ENCODE measurements around the gene NUMB. TPM values are rescaled to one million over a fixed set of nuclear protein-coding genes. Genes with fewer than 3 reads are reported as not detected.

NUMB gene
- total RNA-seq, 6 donors from 2014 or later: 85.6 to 169 (median 118) TPM

DNA sequence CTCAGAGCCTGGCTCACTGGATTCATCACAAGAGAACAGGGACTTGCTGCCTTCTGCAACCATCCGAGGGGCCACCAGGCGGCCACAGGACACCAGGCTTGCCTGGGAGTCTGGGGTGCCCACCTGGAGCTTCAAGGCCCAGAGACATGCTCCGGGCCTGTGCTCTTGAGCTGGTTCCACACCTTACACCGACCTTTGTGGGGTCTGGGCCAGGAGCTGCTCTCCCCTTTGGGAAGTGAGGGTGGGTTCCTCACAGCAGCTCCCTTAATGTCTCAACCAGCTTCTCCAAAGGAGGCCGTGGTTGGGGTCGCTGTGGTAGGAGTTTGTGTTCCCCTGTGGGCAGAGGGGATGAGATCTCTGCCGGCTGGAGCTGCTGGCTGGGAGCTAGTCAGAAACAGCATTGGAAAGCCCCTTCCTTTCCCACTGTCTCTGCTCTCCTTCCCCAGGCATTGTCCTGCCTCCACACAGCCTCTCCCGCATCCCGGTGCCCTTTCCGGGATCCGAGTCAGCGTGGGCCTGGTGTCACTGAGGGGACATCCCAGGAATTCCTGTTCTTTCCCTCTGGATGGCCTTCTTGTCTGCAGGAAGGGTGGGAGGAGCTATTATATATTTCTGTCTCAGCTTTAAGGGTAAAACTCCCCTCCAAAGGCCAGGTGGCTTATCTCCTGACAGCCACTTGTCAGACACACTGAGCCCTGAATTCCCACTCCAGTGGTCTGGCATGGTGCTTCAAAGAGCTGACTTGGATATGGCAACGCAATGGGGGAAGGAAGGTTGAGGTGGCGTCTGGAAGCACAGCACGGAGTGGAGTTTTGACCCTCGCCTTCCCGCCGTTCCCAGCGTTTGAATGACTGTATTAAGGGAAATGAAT, 226.1 kb downstream of the NUMB start:
- 44 to 58% methylated on average over 16 to 18 of the region's 19 CpGs for WGBS, 2 donors
- Histone ChIP-seq H3K9me3 (no peaks in the 10 kb centered on the region), H3K27ac (peak overlapping the region in 2 of 4 donors; percentile 50 to 66), H3K4me1 (peaks cover 12 to 31% (median 24%) of the 10 kb centered on the region in 4 donors), H3K4me3 (no peak overlapping the region), H3K27me3 (peaks cover 0 to under 1% (median 0%) of the 10 kb centered on the region in 4 donors), H3K36me3 (peaks cover 0 to 3% (median 0%) of the 10 kb centered on the region in 4 donors)
- no peak for TF ChIP-seq POLR2A (IDR thresholded peaks at IDR 0.05)
- TF ChIP-seq CTCF (IDR thresholded peaks at IDR 0.05): peak in 1 of 6 experiments; percentile 15
- TF ChIP-seq EP300 (IDR thresholded peaks at IDR 0.05): no peak
- TF ChIP-seq POLR2AphosphoS5 (IDR thresholded peaks at IDR 0.05): peak in 1 of 2 donors; percentile 33
- DNase-seq (peak in 1 of 2 donors; percentile 66), ATAC-seq (ENCODE audit: low FRiP score in 2 of 2) (no peak)

DNA sequence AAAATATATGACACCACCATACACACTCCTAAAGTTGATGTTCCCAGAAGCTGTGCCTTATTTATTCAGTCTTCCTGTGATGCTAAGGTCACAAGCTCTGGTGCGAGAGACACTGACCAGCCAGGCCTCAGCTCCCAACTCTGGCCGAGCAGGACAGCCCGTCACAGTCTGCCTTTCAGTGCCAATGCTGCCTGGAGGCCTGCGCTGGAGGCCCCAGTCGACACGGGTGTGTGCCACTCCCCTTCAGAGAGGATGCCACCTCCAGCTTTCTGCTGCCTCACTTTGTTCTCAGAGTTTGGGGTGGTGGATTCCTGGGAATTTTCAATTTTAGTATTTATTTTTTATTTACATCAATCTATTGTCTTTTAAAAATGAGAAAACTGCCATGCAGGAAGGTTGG, 228.3 kb downstream of the NUMB start:
- Histone ChIP-seq H3K27me3 (no peaks in the 10 kb centered on the region), H3K9me3 (no peaks in the 10 kb centered on the region), H3K4me3 (no peak overlapping the region), H3K27ac (no peak overlapping the region), H3K36me3 (peaks cover 0 to 7% (median 2%) of the 10 kb centered on the region in 4 donors), H3K4me1 (peaks cover 11 to 25% (median 20%) of the 10 kb centered on the region in 4 donors)
- TF ChIP-seq POLR2A (IDR thresholded peaks at IDR 0.05) (no peak), CTCF (IDR thresholded peaks at IDR 0.05) (no peak), POLR2AphosphoS5 (IDR thresholded peaks at IDR 0.05) (no peak), EP300 (IDR thresholded peaks at IDR 0.05) (no peak)
- ATAC-seq (ENCODE audit: low FRiP score in 2 of 2) (no peak), DNase-seq (peak in 1 of 2 donors; percentile 57)
- WGBS, 2 donors: 93 to 95% methylated on average over 6 of the region's 6 CpGs

DNA sequence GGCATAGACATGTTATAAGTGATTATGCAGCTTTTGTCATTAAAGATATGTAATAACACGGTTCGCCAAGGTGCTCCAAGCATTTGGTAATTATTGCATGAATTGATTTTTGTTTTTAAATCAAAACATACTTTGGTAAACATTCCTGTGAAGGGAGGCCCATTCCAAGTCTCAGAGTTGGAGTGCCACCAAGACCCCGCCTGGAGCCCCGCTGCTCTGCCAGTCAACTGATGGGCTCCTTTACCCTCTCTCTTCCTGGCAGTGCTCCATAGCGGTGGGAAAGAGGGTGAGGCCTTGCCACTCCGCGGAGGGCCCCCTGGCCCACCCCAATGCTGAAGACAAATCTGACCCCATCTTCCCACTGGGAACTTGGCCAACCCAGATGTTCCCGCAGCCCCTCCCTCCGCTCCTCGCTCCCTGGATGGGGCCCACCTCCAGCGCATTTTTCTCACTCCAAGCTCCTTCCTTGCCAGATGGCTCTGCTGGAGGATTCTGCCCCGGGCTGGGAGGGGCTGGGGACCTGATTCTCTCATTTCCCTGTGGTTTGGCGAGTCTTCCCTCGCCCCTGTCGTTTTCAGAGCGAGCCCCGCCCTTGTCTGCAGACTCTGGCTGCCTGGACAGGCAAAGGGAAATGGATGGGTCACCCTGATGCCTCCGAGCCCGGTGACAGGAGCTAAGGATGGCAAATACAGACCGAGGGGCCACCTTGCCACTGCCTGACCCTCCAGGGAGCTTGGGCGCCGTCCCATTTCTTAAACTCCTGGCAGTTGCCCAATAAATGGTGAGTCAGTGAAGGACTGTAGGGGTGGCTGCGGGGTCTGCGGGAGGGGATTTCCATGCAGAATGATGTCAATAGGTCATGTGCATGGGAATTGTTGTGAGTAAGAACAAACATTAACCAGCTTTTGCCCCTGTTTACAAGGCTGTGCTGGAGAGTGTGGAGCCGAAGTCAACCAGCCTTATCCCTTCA, 230.2 kb downstream of the NUMB start:
- 54 to 58% methylated on average over 21 to 25 of the region's 25 CpGs for WGBS, 2 donors
- H3K9me3 ChIP-seq: no peaks in the 10 kb centered on the region
- peaks cover 11 to 25% (median 20%) of the 10 kb centered on the region in 4 donors for H3K4me1 ChIP-seq
- peak overlapping the region in 2 of 4 donors; percentile 26 to 67 for H3K27ac ChIP-seq
- ATAC-seq (ENCODE audit: low FRiP score in 2 of 2) (peak; percentile 31 to 87), DNase-seq (peak in 1 of 2 donors; percentile 43)
- H3K4me3 ChIP-seq: no peak overlapping the region
- H3K36me3 ChIP-seq: peaks cover 0 to 14% (median 2%) of the 10 kb centered on the region in 4 donors
- H3K27me3 ChIP-seq: no peaks in the 10 kb centered on the region
- peak in 1 of 2 donors; percentile 19 for TF ChIP-seq POLR2AphosphoS5 (IDR thresholded peaks at IDR 0.05)
- no peak for TF ChIP-seq EP300 (IDR thresholded peaks at IDR 0.05)

GRCh38 chr14:73225496-73225895, 232.8 kb downstream of the NUMB start:
- ATAC-seq (ENCODE audit: low FRiP score in 2 of 2): no peak

More at GRCh38 chr14:73225496-73225895, 232.8 kb downstream of the NUMB start:
- H3K27me3 ChIP-seq: no peaks in the 10 kb centered on the region
- WGBS, 2 donors: 91 to 97% methylated on average over 4 of the region's 4 CpGs
- H3K9me3 ChIP-seq: no peaks in the 10 kb centered on the region
- H3K27ac ChIP-seq: no peak overlapping the region
- peaks cover 4 to 15% (median 11%) of the 10 kb centered on the region in 4 donors for H3K4me1 ChIP-seq
- no peak for TF ChIP-seq POLR2AphosphoS5 (IDR thresholded peaks at IDR 0.05)
- no peak for DNase-seq
- H3K4me3 ChIP-seq: no peak overlapping the region
- H3K36me3 ChIP-seq: peaks cover 0 to 25% (median 6%) of the 10 kb centered on the region in 4 donors

Small RNA genes within 50 kb of the gene (small RNA-seq; reads per million reads assigned to genes)
- gene RNU6-419P: 0 reads per million in 4 donors

Other genes starting within 250 kb of the NUMB start
- gene PAPLN, start 221.0 kb downstream of the NUMB start, total RNA-seq: 10 to 100 TPM; 10.3 to 62.9 (median 16.5) TPM
- 10 to 100 TPM in 5 of 6 donors, 1 to 10 TPM in 1; 7.2 to 23.0 (median 13.4) TPM for gene RIOX1, start 32.4 kb upstream of the NUMB start, total RNA-seq
- 10 to 100 TPM in 2 of 6 donors, 1 to 10 TPM in 4; 3.2 to 22.8 (median 8.9) TPM for gene ACOT1, start 78.6 kb upstream of the NUMB start, total RNA-seq
- 1 to 10 TPM in 2 of 6 donors, under 1 TPM in 3, not detected in 1; 0.61 to 2.1 (median 0.94) TPM for gene HEATR4, start 100.4 kb upstream of the NUMB start, total RNA-seq
- gene ACOT2, start 110.7 kb upstream of the NUMB start, total RNA-seq: 100 to 1,000 TPM in 1 of 6 donors, 10 to 100 TPM in 5; 24.0 to 119 (median 46.7) TPM
- 1 to 10 TPM in 5 of 6 donors, not detected in 1; 1.3 to 6.4 (median 4.9) TPM for gene ACOT4, start 133.3 kb upstream of the NUMB start, total RNA-seq
- gene ACOT6, start 154.0 kb upstream of the NUMB start, total RNA-seq: not detected
- gene DNAL1, start 186.4 kb upstream of the NUMB start, total RNA-seq: 10 to 100 TPM in 3 of 6 donors, 1 to 10 TPM in 3; 4.2 to 29.8 (median 11.5) TPM